Measurements from ENCODE around the gene CAPRIN2. TPM values are rescaled to one million over a fixed set of nuclear protein-coding genes. Genes with fewer than 3 reads are reported as not detected.

The CAPRIN2 gene
- total RNA-seq, 1 experiment from 2014 or later, result 16.4 TPM

DNA sequence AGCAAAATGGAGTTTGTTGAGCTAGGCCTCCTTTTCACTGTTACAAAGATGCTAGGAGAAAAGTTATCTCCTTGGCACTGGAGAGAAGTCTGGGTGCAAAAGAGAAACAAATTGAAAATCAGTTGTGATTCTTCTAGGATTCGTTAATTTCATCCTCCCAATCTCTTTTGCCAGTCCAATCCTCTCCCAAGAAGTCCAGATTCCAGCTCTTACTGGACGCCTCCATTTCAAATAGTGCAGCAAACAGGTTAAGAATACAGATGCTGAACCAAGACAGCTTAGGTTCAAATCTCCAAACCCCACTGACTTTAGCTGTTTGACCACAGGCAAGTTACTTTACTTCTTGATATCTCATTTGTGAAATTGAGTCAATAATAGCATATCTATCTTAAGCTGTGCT lies 34.0 kb upstream of the CAPRIN2 start:
- H3K4me3 ChIP-seq (ENCODE audit: low read depth, low read length, poor library complexity, severe bottlenecking), result no peak overlapping the region
- no TSS peak for BruUV-seq (replicated peaks)
- POLR2A ChIA-PET (ENCODE audit: low non-redundant PET), result no interaction called here
- TF ChIP-seq EZH2 (IDR thresholded peaks at IDR 0.05; ENCODE audit: borderline replicate concordance, low read depth, low read length, poor library complexity, severe bottlenecking), result no peak
- TF ChIP-seq, protein P1, sequence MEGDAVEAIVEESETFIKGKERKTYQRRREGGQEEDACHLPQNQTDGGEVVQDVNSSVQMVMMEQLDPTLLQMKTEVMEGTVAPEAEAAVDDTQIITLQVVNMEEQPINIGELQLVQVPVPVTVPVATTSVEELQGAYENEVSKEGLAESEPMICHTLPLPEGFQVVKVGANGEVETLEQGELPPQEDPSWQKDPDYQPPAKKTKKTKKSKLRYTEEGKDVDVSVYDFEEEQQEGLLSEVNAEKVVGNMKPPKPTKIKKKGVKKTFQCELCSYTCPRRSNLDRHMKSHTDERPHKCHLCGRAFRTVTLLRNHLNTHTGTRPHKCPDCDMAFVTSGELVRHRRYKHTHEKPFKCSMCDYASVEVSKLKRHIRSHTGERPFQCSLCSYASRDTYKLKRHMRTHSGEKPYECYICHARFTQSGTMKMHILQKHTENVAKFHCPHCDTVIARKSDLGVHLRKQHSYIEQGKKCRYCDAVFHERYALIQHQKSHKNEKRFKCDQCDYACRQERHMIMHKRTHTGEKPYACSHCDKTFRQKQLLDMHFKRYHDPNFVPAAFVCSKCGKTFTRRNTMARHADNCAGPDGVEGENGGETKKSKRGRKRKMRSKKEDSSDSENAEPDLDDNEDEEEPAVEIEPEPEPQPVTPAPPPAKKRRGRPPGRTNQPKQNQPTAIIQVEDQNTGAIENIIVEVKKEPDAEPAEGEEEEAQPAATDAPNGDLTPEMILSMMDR (conservative IDR thresholded peaks at IDR 0.05; ENCODE audit: low read depth, low read length), result no peak
- H3K27me3 ChIP-seq (replicated peaks; ENCODE audit: insufficient read depth, low read depth, low read length, poor library complexity), result no peaks in the 10 kb centered on the region
- DNase-seq (ENCODE audit: low spot score), result no peak
- peaks cover 24% of the 10 kb centered on the region for H3K4me1 ChIP-seq (ENCODE audit: insufficient read depth, low read length, poor library complexity, severe bottlenecking)
- intact Hi-C loops (cut with micrococcal nuclease; ENCODE audit: unreplicated experiment), result no loop called here
- H3K9me3 ChIP-seq (ENCODE audit: low read depth, low read length, poor library complexity, severe bottlenecking), result peaks cover 11% of the 10 kb centered on the region
- CTCF ChIA-PET, result no interaction called here
- no peak overlapping the region for H3K27ac ChIP-seq (ENCODE audit: low read depth, low read length, poor library complexity, severe bottlenecking)
- H3K36me3 ChIP-seq (ENCODE audit: insufficient read depth, low read length, poor library complexity, severe bottlenecking), result no peaks in the 10 kb centered on the region

DNA sequence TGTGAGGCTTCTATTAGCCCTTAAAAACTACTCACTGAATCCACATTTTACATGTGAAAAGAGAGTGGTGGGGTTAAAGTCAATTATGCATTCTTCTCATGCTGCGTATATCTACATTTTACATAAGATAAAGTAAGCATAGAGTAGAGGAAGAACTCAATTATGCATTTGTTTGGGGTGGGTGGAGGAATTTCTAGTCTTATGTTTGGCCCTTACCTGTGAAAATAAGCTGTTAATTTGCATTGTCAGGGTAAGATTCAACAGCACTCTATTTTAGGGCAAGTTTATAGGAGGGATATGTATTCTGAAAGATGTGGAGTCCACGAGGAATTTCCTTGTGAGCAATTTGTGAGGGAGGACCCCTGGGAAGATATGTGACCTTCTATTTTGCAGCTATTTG lies 30.9 kb upstream of the CAPRIN2 start:
- DNase-seq (ENCODE audit: low spot score), result no peak
- no peaks in the 10 kb centered on the region for H3K4me1 ChIP-seq (ENCODE audit: insufficient read depth, low read length, poor library complexity, severe bottlenecking)
- intact Hi-C loops (cut with micrococcal nuclease; ENCODE audit: unreplicated experiment), result no loop called here
- BruUV-seq (replicated peaks), result no TSS peak
- H3K9me3 ChIP-seq (ENCODE audit: low read depth, low read length, poor library complexity, severe bottlenecking), result peaks cover 11% of the 10 kb centered on the region
- no peak overlapping the region for H3K27ac ChIP-seq (ENCODE audit: low read depth, low read length, poor library complexity, severe bottlenecking)
- ChIA-PET CTCF (no interaction called here), POLR2A (ENCODE audit: low non-redundant PET) (no interaction called here)
- H3K36me3 ChIP-seq (ENCODE audit: insufficient read depth, low read length, poor library complexity, severe bottlenecking), result no peaks in the 10 kb centered on the region
- no peak overlapping the region for H3K4me3 ChIP-seq (ENCODE audit: low read depth, low read length, poor library complexity, severe bottlenecking)
- H3K27me3 ChIP-seq (replicated peaks; ENCODE audit: insufficient read depth, low read depth, low read length, poor library complexity), result no peaks in the 10 kb centered on the region
- no peak for TF ChIP-seq EZH2 (IDR thresholded peaks at IDR 0.05; ENCODE audit: borderline replicate concordance, low read depth, low read length, poor library complexity, severe bottlenecking)
- TF ChIP-seq, protein P1 (conservative IDR thresholded peaks at IDR 0.05; ENCODE audit: low read depth, low read length), result no peak

DNA sequence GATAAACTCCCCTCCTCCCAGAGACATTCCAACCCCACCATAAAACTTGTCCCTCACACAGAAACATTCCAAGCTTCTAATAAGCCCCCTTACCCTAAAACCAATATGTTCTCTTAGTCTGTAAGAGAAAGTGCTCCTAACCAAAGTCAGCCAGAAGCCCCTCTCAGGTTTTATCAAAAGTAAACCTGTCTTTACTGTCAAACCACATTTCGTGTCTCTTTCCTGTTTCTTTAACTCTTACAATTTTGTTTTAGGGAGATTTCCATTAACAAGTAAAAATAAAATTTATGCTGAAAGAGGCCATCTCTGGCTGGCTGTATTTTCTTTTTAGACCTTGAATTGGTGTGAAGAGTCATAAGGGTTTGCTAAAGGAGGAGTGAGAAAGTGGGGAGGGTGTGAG lies 29.8 kb upstream of the CAPRIN2 start:
- no peak for TF ChIP-seq EZH2 (IDR thresholded peaks at IDR 0.05; ENCODE audit: borderline replicate concordance, low read depth, low read length, poor library complexity, severe bottlenecking)
- POLR2A ChIA-PET (ENCODE audit: low non-redundant PET), result no interaction called here

DNA sequence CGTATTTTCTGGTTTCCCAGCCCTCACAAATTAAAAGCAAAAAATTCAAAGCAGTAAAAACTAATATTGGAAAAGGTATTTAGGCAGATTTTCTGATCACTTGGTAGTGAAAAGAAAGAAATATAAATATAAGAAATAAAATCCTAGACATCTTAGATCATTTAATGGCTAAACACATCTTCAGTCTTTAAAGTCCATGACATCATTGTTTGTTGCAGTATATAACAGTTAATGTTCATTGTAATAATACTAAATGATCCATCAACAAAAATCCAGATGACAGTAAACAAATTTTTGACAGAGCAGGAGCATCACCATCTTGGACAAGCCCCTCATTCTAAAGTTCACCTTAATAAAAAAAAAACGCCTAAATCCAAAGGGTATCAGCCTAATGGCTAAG lies 29.2 kb upstream of the CAPRIN2 start:
- no peak for DNase-seq (ENCODE audit: low spot score)
- Histone ChIP-seq H3K27me3 (replicated peaks; ENCODE audit: insufficient read depth, low read depth, low read length, poor library complexity) (no peaks in the 10 kb centered on the region), H3K4me3 (ENCODE audit: low read depth, low read length, poor library complexity, severe bottlenecking) (no peak overlapping the region), H3K9me3 (ENCODE audit: low read depth, low read length, poor library complexity, severe bottlenecking) (peaks cover 11% of the 10 kb centered on the region), H3K36me3 (ENCODE audit: insufficient read depth, low read length, poor library complexity, severe bottlenecking) (no peaks in the 10 kb centered on the region), H3K4me1 (ENCODE audit: insufficient read depth, low read length, poor library complexity, severe bottlenecking) (no peaks in the 10 kb centered on the region), H3K27ac (ENCODE audit: low read depth, low read length, poor library complexity, severe bottlenecking) (no peak overlapping the region)
- intact Hi-C loops (cut with micrococcal nuclease; ENCODE audit: unreplicated experiment), result no loop called here
- TF ChIP-seq EZH2 (IDR thresholded peaks at IDR 0.05; ENCODE audit: borderline replicate concordance, low read depth, low read length, poor library complexity, severe bottlenecking), result no peak
- TF ChIP-seq, protein P1 (conservative IDR thresholded peaks at IDR 0.05; ENCODE audit: low read depth, low read length), result no peak
- ChIA-PET CTCF (no interaction called here), POLR2A (ENCODE audit: low non-redundant PET) (no interaction called here)
- no TSS peak for BruUV-seq (replicated peaks)

More for the DNA sequence above, 29.8 kb upstream of the CAPRIN2 start:
- intact Hi-C loops (cut with micrococcal nuclease; ENCODE audit: unreplicated experiment), result no loop called here
- H3K27ac ChIP-seq (ENCODE audit: low read depth, low read length, poor library complexity, severe bottlenecking), result no peak overlapping the region
- DNase-seq (ENCODE audit: low spot score), result no peak
- H3K4me3 ChIP-seq (ENCODE audit: low read depth, low read length, poor library complexity, severe bottlenecking), result no peak overlapping the region
- peaks cover 11% of the 10 kb centered on the region for H3K9me3 ChIP-seq (ENCODE audit: low read depth, low read length, poor library complexity, severe bottlenecking)
- CTCF ChIA-PET, result interaction anchor here (0.6 kb wide), 1 partner anchor 30 kb away, joined by 3 read pairs; the partner anchor contains the start of gene CAPRIN2
- H3K36me3 ChIP-seq (ENCODE audit: insufficient read depth, low read length, poor library complexity, severe bottlenecking), result no peaks in the 10 kb centered on the region
- H3K27me3 ChIP-seq (replicated peaks; ENCODE audit: insufficient read depth, low read depth, low read length, poor library complexity), result no peaks in the 10 kb centered on the region
- H3K4me1 ChIP-seq (ENCODE audit: insufficient read depth, low read length, poor library complexity, severe bottlenecking), result no peaks in the 10 kb centered on the region
- BruUV-seq (replicated peaks), result no TSS peak

Data from A673 (cell line).